DMS153 (cell line): Measurements from ENCODE around the gene C3orf18.
A peak's percentile ranks its signal among the peaks of the same experiment; 100 is the strongest.
"Not testable (repeated sequence)": the region's sequence is repeated elsewhere in the genome, so short reads cannot be mapped to it uniquely, and the experiment has no call there.

Experiments used
- DNase-seq: peaks from one replicate; lab custom pipeline; 2025; lab: John Stamatoyannopoulos, UW

C3orf18 gene

GRCh38 chr3:50523279-50523811 lies 44.2 kb downstream of the C3orf18 start:
- no peak for DNase-seq

DNA sequence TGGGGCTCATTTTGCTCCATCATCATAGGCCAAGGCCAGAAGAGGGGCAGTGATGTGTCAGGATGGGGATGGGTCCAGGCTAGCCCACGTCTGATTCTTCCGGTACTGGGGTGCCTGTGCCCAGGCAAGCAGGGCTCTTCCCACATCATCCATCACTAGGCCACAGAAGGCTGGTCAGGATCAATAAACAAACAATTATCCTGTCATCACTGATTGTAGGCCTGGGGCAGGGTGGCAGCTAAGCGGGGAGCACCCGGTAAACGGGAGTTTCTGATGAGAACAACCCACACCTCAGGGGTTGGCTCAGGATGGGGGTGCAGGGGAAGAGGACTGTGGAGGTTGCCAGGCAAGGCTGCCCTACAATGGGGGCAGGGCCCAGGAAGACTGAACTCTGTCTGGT lies 46.0 kb downstream of the C3orf18 start:
- no peak for DNase-seq

GRCh38 chr3:50520849-50521248 lies 46.7 kb downstream of the C3orf18 start:
- DNase-seq: no peak

- no peak for DNase-seq
Observed at GRCh38 chr3:50519471-50520089, 48.0 kb downstream of the C3orf18 start.

DNA sequence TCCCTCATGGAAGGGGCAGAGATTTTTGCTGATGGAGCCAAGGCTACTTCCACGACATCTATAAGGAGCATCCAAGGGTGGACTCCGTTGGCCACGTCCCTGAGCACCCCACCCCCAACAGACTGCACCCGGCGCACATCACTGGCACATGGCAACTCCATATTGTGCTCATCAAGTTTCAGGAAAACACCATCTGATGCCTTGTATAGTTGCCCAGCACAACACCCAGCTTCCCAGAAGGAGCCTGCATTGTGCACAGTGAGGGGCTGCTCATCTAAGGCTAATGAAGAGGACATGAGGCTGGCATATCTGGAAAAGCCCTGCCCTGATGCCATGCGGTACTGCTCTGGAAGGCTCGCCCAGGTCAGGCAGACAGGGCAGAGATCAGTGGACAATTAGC lies 49.1 kb downstream of the C3orf18 start:
- no peak for DNase-seq

DNA sequence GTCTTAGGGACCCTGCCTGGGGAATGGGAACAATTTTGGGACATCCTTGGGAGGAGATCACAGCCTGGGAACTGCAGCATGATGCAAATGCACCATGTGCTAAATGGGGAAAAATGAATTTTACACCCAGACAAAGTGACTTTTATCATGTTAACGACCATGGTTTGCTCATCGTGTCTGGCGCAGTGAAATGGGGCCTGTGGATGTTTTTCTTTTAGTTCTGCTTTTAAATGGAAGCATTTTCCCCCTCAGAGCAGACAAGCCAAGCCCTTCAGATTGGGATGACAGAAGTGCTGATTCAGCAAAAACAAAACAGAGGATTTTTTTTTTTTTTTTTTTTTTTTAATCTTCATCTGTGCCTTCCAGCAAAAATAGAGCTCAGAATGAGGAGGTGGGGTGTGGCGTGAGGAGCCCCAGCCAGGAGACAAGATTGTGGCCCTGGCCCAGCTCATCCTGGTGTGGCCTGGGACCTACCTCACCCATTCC lies 49.8 kb downstream of the C3orf18 start:
- no peak for DNase-seq

- no peak for DNase-seq
Observed at GRCh38 chr3:50516440-50516871, 51.1 kb downstream of the C3orf18 start.

- DNase-seq: peak; percentile 6
Observed at GRCh38 chr3:50515565-50516439, 51.7 kb downstream of the C3orf18 start.

DNA sequence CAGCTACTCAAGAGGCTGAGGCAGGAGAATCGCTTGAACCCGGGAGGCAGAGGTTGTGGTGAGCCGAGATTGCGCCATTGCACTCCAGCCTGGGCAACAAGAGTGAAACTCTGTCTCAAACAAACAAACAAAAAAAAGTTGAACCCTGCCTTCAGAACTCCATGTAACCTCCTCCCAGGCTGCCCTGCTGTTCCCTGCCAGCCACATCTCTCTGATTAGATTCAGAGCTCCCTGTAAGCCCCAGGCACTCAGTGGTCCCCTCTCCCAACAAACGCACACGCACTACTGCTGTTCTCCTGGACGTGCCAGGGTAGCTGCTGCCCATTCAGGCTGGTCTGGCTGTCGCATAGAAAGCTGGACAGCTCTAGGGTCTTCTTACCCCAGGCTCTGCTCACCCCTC lies 54.6 kb downstream of the C3orf18 start:
- DNase-seq: not testable (repeated sequence)

DNA sequence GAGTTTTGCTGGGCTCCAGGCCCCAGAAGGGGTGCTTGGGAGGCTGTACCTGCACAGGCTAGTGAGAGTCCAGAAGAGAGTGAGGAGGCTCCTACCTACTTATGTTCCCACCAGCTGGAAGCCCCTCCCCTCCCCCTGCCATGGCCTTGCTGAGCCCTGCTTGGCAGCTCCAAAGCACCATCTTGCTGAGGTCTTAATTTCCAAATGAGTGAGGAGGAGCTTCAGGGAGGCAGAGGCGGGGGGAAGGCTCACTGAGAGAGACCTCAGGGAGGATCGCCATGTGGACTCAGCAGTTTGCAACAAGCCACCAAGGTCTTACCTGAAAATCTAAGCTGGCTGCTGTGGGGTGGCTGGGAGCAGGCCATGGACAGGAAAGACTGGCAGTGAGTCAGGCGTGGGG lies 55.4 kb downstream of the C3orf18 start:
- DNase-seq: no peak

- no peak for DNase-seq
Observed at GRCh38 chr3:50510325-50510724, 57.2 kb downstream of the C3orf18 start.

- no peak for DNase-seq
Observed at GRCh38 chr3:50509715-50510114, 57.8 kb downstream of the C3orf18 start.

GRCh38 chr3:50508821-50509220 lies 58.7 kb downstream of the C3orf18 start:
- no peak for DNase-seq
